K562 (cell line): ENCODE measurements around the gene GLRX5. TPM values are rescaled to one million over a fixed set of nuclear protein-coding genes. Genes with fewer than 3 reads are reported as not detected.

Experiments used
- CXXC5 ChIP-seq: fragments of 250-450 bp; sonication (Bioruptor Pico); IDR thresholded peaks from 2 replicates; pipeline ENCODE4 v1.8.0; 2022; ENCODE audit warnings: inconsistent platforms, mild to moderate bottlenecking, moderate library complexity
- EGR1 ChIP-seq: fragments of 450-650 bp; conservative IDR thresholded peaks from 2 replicates; pipeline ENCODE4 v1.6.1; 2017; ENCODE audit warnings: mild to moderate bottlenecking
- ESRRA ChIP-seq: fragments of 450-650 bp; IDR thresholded peaks from 2 replicates; pipeline ENCODE4 v1.6.1; 2014; ENCODE audit warnings: low read depth, mild to moderate bottlenecking, moderate library complexity, borderline replicate concordance
- RAD21 ChIP-seq, 2 experiments: fragments of 250-450 bp in 1 of 2; fragments of 450-650 bp in 1 of 2; sonication (Bioruptor Pico) in 1 of 2; formaldehyde crosslinking in 1 of 2; IDR thresholded peaks in 1 of 2; conservative IDR thresholded peaks in 1 of 2; 2 replicates each; pipeline versions ENCODE4 v1.4.0 to v1.8.0; 2020 to 2022; ENCODE audit warnings: mild to moderate bottlenecking in 2 of 2, moderate library complexity in 1 of 2
- RBBP5 ChIP-seq: fragments of 200-600 bp; sonication (generic); IDR thresholded peaks from 2 replicates; pipeline ENCODE4 v1.6.1; 2012; ENCODE audit warnings: borderline replicate concordance, mild to moderate bottlenecking, low read length, control low read depth, inconsistent platforms; ENCODE audit not compliant: insufficient read depth, poor library complexity, severe bottlenecking
- SPI1 ChIP-seq: IDR thresholded peaks from 2 replicates; pipeline ENCODE4 v1.6.1; 2011; ENCODE audit warnings: low read depth, low read length, control low read depth, borderline replicate concordance
- polyA plus RNA-seq, 8 experiments: library from polyadenylated mRNA; depleted of rRNA in 4 of 8; stranded (reverse) in 5 of 8; unstranded in 3 of 8; fragments of >200 nt; fragmentation: Nextera tagmentation in 2 of 8; fragmentation: Illumina TruSeq in 1 of 8; extraction: Ambion mirVana in 2 of 8; extraction: Trizol in 1 of 8; gene quantifications; 2 replicates each; pipeline versions ENCODE4 v1.2.1 to v1.2.3, GENCODE V29; 2011 to 2014; ENCODE audit warnings: inconsistent platforms in 1 of 8, missing spikeins in 1 of 8
- total RNA-seq, 7 experiments: library from RNA; depleted of rRNA in 6 of 7; stranded (reverse); fragments of >200 nt in 6 of 7; fragmentation: Illumina TruSeq in 2 of 7; extraction: Trizol in 2 of 7; gene quantifications; 2 replicates each; pipeline versions ENCODE4 v1.2.1 to v1.2.3, GENCODE V29; 2011 to 2021; ENCODE audit warnings: low replicate concordance in 1 of 7
- TF ChIP-seq, protein P1 (sequence below): fragments of 450-650 bp; IDR thresholded peaks from 2 replicates; pipeline ENCODE4 v1.6.1; 2016; ENCODE audit warnings: mild to moderate bottlenecking, moderate library complexity
- TF ChIP-seq, protein P2 (sequence below): IDR thresholded peaks from 2 replicates; pipeline ENCODE4 v1.6.1; 2011; ENCODE audit warnings: borderline replicate concordance, low read depth, mild to moderate bottlenecking, moderate library complexity, low read length; ENCODE audit not compliant: insufficient read depth, poor library complexity, severe bottlenecking

Gene GLRX5
- total and polyA plus RNA-seq, 9 of the 15 experiments (the other 6 are each of a cell fraction or from before 2014, with no cell fraction given), result 16.7 to 96.8 (median 66.8) TPM

DNA sequence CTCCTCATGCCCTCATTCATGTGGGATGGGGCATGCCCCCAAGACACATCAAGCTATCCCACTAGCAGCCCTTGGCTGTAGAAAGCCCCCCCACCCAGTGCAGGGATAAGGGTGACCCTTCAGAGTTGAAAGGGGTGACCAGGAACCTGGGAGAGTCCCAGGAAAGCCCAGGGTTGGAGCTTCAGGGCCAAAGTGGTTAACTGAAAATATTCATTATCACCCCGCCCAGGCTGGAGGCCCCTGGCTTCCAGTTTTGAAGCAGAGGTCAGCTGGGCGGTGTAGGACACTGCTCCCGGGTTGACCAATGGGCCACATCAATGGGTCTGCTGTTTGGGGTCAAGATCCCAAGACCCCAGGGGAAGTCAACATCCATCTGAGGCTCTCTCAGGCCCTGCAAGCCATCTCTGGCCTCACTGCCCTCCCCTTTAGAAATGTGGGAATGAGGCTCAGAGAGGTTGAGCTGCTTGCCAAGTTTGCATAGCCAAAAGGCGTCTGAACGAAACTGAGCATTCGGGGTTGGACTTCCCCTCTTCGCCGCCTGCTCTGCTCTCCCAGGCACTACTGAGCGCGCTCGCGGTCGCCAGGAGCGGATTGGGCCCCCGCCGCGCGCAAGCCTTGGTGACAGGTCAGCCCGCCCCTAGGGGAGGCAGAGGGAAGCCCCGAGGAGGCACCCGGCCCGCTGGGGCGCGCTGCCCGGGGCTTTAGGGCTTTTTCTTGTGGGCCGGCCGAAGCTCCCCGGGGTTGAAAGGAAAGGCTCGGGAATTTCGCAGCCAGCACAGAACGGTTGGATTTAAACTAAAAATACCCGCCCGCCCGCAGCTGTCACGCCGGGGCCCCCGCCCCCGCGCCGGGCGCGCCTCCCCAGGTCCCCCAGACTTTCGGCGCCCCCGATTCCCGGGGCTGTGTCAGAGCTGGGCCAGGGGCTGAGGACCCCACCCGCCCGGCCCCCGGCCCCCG is 19.0 kb upstream of the GLRX5 start (continued):
- TF ChIP-seq, protein P1, sequence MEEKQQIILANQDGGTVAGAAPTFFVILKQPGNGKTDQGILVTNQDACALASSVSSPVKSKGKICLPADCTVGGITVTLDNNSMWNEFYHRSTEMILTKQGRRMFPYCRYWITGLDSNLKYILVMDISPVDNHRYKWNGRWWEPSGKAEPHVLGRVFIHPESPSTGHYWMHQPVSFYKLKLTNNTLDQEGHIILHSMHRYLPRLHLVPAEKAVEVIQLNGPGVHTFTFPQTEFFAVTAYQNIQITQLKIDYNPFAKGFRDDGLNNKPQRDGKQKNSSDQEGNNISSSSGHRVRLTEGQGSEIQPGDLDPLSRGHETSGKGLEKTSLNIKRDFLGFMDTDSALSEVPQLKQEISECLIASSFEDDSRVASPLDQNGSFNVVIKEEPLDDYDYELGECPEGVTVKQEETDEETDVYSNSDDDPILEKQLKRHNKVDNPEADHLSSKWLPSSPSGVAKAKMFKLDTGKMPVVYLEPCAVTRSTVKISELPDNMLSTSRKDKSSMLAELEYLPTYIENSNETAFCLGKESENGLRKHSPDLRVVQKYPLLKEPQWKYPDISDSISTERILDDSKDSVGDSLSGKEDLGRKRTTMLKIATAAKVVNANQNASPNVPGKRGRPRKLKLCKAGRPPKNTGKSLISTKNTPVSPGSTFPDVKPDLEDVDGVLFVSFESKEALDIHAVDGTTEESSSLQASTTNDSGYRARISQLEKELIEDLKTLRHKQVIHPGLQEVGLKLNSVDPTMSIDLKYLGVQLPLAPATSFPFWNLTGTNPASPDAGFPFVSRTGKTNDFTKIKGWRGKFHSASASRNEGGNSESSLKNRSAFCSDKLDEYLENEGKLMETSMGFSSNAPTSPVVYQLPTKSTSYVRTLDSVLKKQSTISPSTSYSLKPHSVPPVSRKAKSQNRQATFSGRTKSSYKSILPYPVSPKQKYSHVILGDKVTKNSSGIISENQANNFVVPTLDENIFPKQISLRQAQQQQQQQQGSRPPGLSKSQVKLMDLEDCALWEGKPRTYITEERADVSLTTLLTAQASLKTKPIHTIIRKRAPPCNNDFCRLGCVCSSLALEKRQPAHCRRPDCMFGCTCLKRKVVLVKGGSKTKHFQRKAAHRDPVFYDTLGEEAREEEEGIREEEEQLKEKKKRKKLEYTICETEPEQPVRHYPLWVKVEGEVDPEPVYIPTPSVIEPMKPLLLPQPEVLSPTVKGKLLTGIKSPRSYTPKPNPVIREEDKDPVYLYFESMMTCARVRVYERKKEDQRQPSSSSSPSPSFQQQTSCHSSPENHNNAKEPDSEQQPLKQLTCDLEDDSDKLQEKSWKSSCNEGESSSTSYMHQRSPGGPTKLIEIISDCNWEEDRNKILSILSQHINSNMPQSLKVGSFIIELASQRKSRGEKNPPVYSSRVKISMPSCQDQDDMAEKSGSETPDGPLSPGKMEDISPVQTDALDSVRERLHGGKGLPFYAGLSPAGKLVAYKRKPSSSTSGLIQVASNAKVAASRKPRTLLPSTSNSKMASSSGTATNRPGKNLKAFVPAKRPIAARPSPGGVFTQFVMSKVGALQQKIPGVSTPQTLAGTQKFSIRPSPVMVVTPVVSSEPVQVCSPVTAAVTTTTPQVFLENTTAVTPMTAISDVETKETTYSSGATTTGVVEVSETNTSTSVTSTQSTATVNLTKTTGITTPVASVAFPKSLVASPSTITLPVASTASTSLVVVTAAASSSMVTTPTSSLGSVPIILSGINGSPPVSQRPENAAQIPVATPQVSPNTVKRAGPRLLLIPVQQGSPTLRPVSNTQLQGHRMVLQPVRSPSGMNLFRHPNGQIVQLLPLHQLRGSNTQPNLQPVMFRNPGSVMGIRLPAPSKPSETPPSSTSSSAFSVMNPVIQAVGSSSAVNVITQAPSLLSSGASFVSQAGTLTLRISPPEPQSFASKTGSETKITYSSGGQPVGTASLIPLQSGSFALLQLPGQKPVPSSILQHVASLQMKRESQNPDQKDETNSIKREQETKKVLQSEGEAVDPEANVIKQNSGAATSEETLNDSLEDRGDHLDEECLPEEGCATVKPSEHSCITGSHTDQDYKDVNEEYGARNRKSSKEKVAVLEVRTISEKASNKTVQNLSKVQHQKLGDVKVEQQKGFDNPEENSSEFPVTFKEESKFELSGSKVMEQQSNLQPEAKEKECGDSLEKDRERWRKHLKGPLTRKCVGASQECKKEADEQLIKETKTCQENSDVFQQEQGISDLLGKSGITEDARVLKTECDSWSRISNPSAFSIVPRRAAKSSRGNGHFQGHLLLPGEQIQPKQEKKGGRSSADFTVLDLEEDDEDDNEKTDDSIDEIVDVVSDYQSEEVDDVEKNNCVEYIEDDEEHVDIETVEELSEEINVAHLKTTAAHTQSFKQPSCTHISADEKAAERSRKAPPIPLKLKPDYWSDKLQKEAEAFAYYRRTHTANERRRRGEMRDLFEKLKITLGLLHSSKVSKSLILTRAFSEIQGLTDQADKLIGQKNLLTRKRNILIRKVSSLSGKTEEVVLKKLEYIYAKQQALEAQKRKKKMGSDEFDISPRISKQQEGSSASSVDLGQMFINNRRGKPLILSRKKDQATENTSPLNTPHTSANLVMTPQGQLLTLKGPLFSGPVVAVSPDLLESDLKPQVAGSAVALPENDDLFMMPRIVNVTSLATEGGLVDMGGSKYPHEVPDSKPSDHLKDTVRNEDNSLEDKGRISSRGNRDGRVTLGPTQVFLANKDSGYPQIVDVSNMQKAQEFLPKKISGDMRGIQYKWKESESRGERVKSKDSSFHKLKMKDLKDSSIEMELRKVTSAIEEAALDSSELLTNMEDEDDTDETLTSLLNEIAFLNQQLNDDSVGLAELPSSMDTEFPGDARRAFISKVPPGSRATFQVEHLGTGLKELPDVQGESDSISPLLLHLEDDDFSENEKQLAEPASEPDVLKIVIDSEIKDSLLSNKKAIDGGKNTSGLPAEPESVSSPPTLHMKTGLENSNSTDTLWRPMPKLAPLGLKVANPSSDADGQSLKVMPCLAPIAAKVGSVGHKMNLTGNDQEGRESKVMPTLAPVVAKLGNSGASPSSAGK, result 0 out of 2 replicates have a peak, but pooled peaks have one; percentile 37
- TF ChIP-seq, protein P2, sequence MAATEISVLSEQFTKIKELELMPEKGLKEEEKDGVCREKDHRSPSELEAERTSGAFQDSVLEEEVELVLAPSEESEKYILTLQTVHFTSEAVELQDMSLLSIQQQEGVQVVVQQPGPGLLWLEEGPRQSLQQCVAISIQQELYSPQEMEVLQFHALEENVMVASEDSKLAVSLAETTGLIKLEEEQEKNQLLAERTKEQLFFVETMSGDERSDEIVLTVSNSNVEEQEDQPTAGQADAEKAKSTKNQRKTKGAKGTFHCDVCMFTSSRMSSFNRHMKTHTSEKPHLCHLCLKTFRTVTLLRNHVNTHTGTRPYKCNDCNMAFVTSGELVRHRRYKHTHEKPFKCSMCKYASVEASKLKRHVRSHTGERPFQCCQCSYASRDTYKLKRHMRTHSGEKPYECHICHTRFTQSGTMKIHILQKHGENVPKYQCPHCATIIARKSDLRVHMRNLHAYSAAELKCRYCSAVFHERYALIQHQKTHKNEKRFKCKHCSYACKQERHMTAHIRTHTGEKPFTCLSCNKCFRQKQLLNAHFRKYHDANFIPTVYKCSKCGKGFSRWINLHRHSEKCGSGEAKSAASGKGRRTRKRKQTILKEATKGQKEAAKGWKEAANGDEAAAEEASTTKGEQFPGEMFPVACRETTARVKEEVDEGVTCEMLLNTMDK, result peak; percentile 69
- peak; percentile 21 to 33; a peak in 2 of 4 replicates for TF ChIP-seq RAD21 (CRISPR knock-in tag; conservative IDR thresholded peaks at IDR 0.05 in 1 of 2, IDR thresholded peaks at IDR 0.05 in 1 of 2)
- peak; percentile 26 for TF ChIP-seq RBBP5
- TF ChIP-seq SPI1, result peak; percentile 66; the same call in 1 of the 2 replicates
- peak; percentile 21 for TF ChIP-seq CXXC5 (CRISPR knock-in tag)
- TF ChIP-seq EGR1, result peak; percentile 41
- TF ChIP-seq ESRRA, result peak; percentile 37; the same call in 1 of the 2 replicates
